Stimulated activated CD4-positive, alpha-beta T cell treated with anti-CD3 and anti-CD28 coated beads, Interleukin-12 subunit alpha, Interleukin-12 subunit beta, amount 100 ng/mL, for 4 hours (primary cell): ENCODE measurements around the gene PDXK.

Experiments
- DNase-seq: peaks from one replicate; pipeline ENCODE4 v3.0.0-alpha.2; 2020

Gene PDXK

DNA sequence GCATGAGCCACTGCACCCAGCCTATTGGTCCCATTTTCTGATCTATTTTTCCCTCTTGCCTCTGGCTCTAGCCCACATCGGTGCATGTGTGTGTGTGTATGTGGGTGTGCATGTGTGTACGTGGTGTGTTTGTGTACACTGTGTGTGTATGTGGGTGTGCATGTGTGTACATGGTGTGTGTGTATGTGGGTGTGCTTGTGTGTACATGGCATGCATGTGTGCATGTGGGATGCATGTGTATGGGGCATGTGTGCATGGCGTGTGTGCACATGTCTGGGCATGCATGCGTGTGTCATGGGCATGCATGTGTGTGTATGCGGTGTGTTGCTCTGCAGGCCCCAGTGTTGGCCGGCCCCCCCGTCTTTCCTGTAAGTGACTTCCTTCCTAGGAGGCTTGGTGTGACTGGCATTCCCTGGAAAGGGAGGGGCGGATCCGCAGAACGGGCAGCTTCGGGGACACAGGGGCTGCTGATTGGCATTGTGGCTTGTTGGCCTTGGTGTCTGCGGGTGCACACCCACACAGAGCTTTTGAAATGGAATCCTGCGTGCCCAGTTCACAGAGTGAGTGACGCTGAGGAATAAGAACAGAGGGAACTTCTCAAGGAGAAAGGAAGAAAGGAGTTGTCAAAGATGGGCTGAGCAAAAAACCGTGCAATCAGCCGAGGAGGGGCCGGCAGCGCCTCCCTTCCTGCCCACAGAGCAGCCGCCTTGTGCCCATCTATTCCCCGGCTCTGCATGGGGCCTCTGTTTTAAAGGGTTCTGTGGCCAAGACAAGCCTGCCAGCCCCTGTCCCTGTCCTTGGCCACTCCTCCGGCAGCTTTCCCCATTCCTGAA is 8.0 kb downstream of the PDXK start:
- no peak for DNase-seq

DNA sequence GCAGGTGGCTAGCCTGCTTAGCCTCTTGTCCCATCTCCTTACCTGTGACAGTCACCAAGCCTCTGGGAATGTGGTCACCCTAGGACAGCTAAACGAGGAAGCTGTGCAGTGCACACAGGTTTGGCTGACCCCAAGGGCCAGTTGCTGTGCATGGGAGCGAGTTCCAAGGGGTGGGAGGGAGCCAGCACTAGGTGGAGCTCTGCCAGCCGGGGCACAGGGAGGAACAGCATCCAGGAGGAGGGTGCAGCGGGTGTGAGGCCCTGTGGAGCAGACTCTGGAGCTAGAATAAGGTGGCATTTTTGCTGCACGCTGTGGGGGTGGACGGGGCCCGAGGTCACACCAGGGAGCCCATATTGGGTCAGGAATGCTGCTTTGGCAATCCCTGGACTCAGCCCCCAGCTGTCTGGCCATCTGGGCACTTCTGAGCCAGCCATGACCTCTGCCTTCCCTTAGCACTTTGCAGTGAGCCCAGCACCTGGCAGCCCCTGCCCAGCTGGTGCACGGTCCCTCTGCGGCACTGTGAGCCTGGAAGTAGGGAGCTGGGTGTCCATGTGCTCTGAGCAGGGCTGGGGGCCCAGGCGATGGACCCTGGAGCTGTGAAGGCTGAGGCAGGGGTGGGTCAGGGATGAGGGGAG is 8.7 kb downstream of the PDXK start:
- no peak for DNase-seq

DNA sequence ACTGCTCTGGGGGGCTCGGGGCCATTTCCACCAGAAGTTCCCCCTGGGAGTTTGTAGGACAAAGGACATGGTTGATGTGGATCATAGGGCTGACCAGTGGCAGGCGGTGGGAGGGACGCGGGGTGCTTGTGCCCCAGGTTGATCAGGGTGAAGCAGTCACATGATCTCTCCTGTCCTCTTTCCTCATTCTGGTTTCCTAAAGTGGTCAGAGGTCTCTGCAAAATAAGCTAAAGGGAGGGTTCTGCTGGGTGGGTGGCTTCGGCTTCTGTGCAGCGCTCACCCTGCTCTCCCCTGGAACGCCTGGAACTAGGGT is 9.2 kb downstream of the PDXK start:
- no peak for DNase-seq

- DNase-seq, result peak; percentile 73
Observed at GRCh38 chr21:43728467-43729390, 9.8 kb downstream of the PDXK start.

DNA sequence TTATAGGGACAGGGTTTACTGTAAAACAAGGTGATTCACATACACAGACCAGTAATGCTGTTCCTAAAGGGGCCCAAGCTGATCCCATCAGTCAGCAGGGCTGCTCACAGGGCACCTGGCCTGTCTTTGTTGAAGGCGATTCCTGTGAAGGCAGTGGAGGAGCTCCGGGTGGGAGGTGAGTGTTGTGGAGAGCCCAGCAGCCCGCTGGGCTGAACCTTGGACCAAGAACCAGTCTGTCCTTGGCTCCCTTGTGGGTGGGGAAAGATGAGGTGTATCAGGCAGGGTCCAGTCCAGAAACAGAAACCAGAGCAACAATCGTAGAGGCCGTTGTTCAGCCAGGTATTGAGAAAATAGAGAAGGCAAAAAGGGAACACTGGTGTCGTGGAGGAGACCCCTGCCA is 12.5 kb downstream of the PDXK start:
- no peak for DNase-seq

DNA sequence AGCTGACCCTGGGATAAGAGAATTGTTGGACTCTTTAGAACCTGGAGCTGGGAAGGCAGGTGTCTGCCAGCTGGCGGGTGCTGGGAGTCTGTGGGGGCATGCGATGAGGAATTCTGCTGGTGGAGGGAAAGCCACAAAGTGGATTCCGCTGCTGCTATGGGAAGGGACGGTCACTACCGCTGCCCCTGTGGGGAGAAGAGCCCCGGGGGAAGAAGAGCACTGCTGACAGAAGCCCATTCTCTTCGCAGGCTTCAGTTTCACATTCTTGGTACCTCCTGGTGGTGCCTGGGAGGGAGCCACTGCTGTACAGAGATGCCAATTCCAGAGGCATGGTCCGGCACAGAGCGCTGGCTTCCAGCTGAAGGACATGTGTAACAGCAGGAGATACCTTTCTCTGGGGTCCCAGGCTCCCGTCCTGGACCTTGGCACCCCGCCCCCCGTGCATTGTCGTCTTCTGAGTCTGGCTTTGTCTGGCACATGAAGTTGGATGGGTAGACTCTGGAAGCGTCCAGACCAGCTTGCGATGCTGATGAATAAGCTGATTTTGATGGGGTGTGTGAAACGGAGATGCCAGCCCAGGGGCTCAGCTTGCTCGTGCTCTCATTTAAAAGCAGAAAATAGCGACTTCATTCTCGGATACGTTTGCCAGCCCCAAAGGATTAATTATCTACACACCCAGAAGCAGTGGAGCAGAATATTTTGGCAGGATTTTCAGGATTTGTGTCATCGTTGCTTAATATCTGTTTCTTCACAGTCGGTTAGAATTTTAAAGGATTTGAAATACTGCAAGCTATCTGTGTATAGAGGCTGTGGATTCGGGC is 13.2 kb downstream of the PDXK start:
- DNase-seq, result no peak

- no peak for DNase-seq
Observed at GRCh38 chr21:43733060-43733459, 14.1 kb downstream of the PDXK start.

DNA sequence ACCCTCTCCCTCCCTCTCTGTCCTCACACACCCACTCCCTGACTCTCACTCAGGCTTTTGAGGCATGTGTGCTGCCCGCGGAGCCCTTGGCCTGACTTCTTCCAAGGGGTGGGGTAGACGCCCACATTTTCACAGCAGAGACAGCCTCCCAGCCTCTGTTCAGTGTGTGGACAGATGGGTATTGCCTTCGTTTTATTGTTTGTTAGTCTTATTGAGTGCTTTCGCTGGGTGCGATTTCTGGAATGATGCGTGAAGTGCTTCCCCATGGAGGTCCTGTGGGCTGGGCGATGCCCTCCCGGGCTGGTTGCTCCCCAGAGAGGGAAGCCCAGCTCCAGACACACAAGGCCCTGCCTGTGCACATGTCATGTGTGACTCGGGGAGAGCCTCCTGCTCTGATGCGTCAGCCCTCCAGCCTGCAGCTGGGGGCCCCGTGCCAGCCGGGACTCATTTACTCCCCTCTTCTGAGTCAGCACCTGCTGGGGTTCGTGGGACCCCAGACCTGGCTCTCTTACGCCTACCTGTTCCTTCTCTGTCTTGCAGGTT is 14.7 kb downstream of the PDXK start:
- no peak for DNase-seq

DNA sequence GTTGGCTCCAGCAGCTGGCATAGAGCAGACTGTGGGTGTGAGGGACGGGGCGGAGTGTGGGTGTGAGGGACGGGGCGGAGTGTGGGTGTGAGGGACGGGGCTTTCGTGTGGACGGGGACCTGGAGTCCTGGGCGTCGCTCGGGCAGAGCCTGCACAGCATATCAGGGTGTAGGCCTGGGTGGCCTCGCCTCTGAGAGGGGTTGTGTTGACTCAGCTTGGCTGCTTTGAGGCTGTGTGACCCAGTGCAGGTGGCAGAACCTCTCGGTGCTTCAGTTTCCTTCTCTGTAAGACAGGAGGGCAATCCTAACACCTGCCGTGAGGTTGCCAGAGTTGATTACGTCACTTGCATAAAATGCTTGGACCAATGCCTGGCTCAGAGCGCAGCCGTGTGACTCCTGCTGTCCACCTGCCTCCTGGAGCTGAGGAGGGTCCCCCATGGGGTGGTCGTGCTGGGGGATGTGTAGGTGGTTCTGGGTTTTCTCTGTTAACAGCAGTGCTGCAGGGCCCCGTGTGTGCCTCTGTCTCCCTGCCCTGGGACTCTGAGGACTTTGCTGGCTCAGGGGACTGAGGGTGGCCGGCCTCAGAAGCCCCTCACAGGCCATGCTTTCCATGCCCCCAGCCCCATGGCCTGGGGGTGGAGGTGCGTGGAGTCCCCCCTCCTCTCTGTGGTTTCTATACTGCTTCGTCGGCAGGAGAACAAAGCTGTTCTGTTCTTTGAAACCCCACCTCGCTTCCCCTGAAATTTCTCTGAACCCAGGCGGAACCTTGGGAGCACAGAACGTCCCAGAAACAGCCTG is 15.4 kb downstream of the PDXK start:
- DNase-seq, result no peak

GRCh38 chr21:43734928-43735229 is 15.9 kb downstream of the PDXK start:
- DNase-seq, result no peak

DNA sequence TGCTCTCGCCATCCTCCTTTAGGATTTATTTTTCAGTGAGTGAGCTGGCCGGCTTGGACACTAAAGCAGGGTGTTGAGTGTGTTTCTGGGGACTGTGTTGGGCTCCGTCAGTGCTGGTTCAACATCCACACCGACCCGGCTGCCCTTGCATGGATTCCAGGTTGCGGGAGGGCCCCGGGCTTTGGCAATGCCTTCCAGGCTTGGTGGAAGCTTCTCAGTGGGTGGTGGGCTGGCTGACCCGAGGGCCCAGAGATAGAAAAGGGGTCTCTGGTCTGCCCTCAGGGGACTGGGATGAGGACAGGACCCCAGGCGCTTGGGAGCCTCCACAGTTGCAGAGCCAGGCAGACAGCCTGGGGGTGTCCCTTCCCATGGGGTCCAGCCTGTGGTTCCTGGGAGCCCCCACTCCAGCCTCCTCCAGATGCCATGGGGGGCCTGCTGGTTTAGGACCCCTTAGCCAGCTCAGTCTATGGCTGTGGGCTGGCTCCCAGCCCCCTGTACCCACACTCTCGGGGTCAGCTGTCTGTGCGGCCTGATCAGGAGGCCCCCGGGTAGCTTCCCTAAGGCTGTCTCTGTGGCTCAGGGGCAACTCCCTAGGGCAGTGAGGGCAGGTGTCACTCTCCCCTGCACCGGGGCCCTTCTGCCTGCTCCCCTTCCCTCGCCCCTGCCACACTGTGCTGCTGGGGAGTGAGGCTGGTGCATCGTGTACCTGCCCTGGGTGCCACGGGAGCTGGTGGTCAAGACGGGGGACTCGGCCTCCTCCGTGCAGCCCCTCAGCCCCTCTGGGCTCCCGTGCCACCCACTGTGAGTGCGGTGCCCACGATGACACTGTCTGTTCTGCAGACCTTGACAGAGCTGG is 16.5 kb downstream of the PDXK start:
- no peak for DNase-seq

DNA sequence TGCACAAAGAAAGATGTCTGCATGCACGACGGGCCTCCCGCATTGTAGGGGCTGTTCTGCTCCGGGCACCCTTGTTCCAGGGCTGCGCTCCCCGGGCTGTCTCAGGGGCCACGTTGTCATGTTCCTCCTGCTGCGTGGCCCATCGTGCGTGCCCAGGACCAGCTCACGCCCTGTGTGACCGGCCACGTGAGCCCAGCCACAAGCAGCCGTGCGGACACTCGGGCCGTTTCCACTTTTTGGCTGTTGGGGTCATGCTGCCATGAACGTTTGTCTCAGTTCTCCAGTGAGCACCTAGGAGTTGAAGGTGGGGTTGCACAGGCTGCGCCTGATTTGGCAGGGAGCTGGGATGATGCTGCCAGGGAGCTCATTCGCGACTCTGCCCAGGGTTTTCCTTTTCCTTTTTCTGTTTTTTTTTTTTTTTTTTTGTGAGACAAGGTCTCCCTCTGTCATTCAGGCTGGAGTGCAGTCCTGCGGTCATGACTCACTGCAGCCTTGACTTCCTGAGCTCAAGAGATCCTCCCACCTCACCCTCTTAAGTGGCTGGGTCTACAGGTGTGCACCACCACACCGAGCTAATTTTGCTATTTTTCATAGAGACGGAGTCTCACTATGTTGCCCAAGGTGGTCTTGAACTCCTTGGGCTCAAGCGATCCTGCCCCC is 17.4 kb downstream of the PDXK start:
- DNase-seq, result no peak

DNA sequence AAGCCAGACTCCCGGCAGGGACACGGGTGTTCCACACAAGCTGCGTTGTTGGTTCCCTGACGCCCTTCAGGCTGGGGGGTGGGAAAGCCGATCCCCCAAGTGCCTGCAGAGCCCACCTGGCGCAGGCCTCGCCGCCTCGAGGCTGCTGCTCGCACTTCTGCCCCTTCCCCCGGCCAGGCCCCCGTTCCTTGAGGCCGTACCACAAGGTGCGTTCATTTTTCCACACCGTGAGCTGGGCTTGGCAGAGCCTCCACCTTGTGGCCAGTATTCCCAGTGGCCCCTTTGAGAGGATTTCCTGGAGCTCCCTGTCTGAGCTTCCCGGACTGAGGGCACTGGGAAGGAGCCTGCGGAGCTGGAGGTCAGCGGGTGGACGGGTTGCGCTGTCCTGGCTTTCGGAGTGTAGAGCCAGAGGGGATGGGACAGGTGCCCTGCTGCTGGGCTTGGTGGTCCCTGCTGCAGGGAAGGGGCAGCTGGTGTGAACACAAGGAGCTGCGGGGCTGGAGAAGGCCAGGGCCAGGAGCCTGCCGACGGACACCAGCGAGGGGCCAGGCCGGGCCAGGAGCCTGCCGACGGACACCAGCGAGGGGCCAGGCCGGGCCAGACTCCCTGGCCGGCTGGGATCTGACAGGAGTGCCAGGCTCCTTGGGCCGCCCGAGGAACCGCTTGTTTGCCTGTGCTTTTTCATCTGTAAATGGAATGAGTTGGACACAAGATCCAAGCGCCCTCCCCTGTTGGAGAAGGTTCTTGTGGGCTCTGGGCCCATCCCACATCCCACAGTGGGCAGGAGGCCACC is 18.4 kb downstream of the PDXK start:
- no peak for DNase-seq

- no peak for DNase-seq
Observed at GRCh38 chr21:43739621-43740435, 20.9 kb downstream of the PDXK start.

GRCh38 chr21:43740497-43741156 is 21.7 kb downstream of the PDXK start:
- DNase-seq, result no peak

DNA sequence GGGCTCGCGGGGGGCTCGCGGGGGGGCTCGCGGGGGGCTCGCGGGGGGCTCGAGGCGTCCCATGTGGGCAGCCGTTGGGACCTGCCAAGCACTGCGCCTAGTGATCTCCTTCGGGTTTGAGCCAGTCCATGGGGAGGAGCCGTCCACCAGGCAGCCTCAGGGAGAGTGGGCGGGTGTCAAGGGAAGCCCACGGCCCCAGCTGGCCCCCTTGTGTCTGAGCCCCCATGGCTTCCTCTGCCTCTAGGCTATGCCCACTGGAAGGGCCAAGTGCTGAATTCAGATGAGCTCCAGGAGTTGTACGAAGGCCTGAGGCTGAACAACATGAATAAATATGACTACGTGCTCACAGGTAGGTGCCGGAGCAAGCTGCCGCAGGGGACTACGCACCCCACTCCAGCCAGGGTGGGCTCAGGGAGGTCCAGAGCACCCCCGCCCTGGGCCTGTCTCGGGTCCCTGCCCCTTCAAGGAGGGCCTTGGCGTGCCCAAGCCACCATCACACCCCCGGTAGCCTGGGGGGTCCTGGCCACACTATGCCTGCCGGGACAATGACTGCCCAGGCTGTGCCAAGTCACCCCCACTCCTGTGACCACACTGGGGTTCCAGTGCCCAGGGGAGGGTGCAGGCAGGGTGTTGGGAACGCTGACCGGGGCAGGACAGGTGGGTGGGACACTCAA is 22.6 kb downstream of the PDXK start:
- no peak for DNase-seq

DNA sequence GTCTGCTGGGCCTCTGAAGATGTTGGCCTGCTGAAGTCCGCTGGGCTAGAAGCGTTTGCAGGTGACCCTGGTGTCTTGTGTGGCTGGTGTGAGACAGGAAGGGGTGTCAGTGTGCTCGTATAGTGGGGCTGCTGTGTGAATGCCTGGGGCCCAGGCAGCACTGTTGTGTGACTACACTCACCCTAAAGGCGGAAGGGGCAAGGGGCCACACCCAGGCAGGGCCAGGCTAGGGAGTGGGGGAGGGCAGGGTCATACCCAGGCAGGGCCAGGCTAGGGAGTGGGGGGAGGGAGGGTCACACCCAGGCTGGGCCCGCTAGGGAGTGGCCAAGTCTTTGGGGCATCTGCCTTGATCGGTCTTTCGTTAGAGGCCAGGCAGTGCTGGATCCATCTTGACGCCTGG is 25.0 kb downstream of the PDXK start:
- no peak for DNase-seq
